ENCODE data around the gene MATK.
"Not testable (repeated sequence)": the region's sequence is repeated elsewhere in the genome, so short reads cannot be mapped to it uniquely, and the experiment has no call there.

MATK gene

GRCh38 chr19:3757705-3758104, 28.5 kb downstream of the MATK start:
- FAIRE-seq; DNase-seq (ENCODE audit: extremely low spot score, insufficient read length, low read depth): not testable (repeated sequence)

- DNase-seq (ENCODE audit: extremely low spot score, insufficient read length, low read depth) (no peak), FAIRE-seq (no peak)
These were observed 32.4 kb downstream of the MATK start for GRCh38 chr19:3753631-3754410.

DNA sequence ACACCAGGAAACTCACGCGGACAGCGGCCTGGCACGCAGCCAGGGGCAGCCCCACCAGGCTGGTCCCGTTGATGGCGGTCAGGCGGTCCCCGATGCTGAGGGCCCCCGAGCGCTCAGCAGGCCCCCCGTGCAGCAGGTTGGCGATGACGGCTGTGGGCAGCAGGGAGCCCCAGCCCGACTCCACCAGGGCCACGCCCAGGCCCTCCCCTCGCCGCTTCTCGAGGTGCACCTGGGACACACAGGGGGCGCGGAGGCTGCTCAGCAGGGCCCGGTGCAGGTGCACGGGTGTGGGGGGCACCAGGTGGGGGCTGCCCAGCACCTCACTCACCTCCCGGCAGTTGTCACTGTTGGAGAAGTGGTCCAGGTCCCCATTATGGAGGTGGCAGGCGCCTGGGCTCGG, 33.7 kb downstream of the MATK start:
- FAIRE-seq (no peak), DNase-seq (ENCODE audit: extremely low spot score, insufficient read length, low read depth) (no peak)

DNA sequence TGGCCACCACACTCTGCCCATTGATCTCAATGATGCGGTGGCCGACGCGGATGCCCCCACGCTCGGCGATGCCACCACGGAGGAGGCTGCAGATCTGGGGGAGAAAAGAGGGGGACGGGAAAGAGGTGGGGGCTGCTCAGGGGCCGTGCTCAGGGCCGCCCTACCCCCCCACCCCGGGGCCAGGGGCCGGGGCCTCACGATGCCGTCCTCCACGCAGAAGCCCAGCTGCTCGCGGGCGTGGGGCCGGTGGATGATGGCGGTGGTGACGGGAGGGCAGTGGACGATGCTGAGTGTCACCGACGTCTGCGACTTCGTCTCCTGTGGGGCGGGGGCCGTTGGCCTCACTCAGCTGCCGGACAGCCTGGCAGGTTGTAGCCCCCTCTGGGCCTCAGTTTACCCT, 34.9 kb downstream of the MATK start:
- FAIRE-seq, result no peak
- no peak for DNase-seq (ENCODE audit: extremely low spot score, insufficient read length, low read depth)

DNA sequence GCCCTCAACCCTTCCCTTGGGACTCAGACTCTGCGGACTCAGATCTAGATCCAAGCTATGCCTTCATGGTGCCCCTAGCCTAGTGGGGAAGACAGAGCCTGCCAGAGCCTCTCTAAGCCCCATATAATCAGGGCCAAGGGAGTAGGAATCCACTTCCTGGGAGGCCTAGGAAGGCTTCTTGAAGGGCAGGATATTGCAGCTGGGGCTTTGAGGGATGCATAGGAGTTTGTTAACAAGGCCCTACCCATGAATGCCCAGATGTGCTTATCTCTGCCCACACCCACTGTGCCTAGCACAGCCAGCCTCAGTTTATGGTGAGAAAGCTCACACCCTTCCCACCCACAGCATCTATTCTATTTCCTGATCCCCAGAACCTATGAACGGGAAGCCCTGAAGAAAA, 36.0 kb downstream of the MATK start:
- FAIRE-seq, result no peak

DNA sequence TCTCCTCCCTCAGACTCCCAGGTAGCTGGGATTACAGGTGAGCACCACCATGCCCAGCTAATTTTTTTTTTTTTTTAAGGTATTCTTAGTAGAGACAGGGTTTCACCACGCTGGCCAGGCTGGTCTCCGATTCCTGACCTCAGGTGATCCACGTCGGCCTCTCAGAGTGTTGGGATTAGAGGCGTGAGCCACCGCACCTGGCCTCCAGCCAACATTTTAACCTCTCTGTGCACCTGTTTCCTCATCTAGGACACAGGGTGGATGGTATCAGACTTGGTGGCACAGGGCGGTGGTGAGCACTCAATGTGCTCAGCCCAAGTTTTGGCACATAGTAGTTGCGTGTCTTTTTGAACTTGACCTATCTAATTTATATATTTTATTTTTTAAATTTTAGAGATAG, 37.2 kb downstream of the MATK start:
- no peak for DNase-seq (ENCODE audit: extremely low spot score, insufficient read length, low read depth)
- no peak for FAIRE-seq

More for the DNA sequence above, 36.0 kb downstream of the MATK start:
- DNase-seq (ENCODE audit: extremely low spot score, insufficient read length, low read depth), result no peak

GRCh38 chr19:3746371-3747056, 39.7 kb downstream of the MATK start:
- DNase-seq (ENCODE audit: extremely low spot score, insufficient read length, low read depth) (no peak), FAIRE-seq (no peak)

- FAIRE-seq (no peak), DNase-seq (ENCODE audit: extremely low spot score, insufficient read length, low read depth) (no peak)
These were observed 40.7 kb downstream of the MATK start for GRCh38 chr19:3745363-3746045.

- DNase-seq (ENCODE audit: extremely low spot score, insufficient read length, low read depth), result no peak
These were observed 42.7 kb downstream of the MATK start for GRCh38 chr19:3743486-3743885.

DNA sequence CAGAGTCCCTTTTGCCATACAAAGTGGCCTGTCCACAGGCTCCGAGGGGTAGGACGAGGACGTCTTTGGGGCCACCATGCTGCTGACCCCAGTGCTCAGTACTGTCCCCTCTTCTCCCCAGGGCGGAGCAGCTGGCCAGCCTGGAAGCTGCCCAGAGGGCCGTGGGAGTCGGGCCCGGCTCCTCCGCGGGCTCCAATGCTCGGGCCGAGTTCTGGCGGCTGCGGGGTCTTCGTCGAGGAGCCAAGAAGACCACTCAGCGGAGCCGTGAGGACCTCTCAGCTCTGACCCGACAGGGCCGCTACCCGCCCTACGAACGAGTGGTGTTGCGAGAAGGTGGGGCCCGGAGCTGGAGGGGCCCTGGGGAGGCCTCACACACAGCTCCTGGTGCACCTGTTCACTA, 45.8 kb downstream of the MATK start:
- FAIRE-seq (no peak), DNase-seq (ENCODE audit: extremely low spot score, insufficient read length, low read depth) (no peak)

More at GRCh38 chr19:3743486-3743885, 42.7 kb downstream of the MATK start:
- FAIRE-seq, result no peak

- FAIRE-seq (no peak), DNase-seq (ENCODE audit: extremely low spot score, insufficient read length, low read depth) (no peak)
These were observed 47.5 kb downstream of the MATK start for GRCh38 chr19:3738477-3739220.

GRCh38 chr19:3737487-3738205, 48.5 kb downstream of the MATK start:
- no peak for DNase-seq (ENCODE audit: extremely low spot score, insufficient read length, low read depth)
- no peak for FAIRE-seq

DNA sequence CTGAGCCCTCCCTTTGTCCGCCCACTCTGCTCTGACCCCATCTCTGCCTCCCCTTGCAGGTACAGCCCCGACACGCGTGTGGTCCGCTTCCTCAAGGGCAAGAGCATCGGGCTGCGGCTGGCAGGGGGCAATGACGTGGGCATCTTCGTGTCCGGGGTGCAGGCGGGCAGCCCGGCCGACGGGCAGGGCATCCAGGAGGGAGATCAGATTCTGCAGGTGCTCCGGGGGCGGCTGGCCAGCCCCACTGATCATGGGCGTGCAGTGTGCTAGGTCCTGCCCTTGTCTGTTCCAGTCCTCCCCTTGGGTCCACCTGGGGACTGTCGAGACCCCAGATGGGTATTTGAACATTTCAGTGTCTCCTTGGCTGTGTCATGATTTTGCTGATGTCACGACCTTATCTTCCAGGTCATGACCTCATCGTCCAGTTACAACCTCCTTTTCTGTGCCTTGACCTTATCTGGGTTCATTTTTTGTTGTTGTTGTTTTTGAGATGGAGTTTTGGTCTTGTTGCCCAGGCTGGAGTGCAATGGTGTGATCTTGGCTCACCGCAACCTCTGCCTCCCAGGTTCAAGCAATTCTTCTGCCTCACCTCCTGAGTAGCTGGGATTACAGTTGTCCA, 50.0 kb downstream of the MATK start:
- FAIRE-seq (no peak), DNase-seq (ENCODE audit: extremely low spot score, insufficient read length, low read depth) (no peak)

DNA sequence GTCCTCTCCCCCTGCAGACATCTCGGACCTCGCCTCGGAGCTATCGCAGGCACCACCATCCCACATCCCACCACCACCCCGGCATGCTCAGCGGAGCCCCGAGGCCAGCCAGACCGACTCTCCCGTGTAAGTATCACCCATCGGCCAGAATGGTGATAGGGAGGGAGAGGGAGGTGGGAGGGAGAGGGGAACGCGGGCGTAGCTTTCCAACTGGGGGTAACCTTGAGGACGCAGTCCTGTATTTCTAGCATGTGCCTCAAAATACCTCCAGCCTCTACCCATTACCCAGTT, 51.9 kb downstream of the MATK start:
- DNase-seq (ENCODE audit: extremely low spot score, insufficient read length, low read depth), result no peak
- no peak for FAIRE-seq

GRCh38 chr19:3733549-3734309, 52.5 kb downstream of the MATK start:
- FAIRE-seq (no peak), DNase-seq (ENCODE audit: extremely low spot score, insufficient read length, low read depth) (no peak)

DNA sequence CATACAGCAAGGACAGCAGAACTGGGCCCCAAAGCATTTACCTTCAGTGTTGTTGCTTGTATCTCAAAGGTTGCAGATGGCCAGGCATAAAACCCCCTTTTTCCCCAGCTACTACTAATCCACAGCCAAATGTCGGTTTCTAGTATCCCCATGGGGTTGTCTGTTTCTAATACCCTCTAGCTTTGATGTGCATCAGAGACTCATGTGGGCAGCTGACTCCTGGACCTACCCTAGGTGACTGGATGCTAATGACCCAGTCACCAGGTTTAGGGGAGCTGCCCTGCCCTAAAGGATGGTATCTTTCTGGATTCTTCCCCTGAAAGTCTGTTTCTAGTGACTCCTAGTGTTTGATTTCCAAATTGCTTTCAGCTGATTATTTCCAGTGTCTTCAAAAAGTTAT, 54.1 kb downstream of the MATK start:
- FAIRE-seq (no peak), DNase-seq (ENCODE audit: extremely low spot score, insufficient read length, low read depth) (no peak)

DNA sequence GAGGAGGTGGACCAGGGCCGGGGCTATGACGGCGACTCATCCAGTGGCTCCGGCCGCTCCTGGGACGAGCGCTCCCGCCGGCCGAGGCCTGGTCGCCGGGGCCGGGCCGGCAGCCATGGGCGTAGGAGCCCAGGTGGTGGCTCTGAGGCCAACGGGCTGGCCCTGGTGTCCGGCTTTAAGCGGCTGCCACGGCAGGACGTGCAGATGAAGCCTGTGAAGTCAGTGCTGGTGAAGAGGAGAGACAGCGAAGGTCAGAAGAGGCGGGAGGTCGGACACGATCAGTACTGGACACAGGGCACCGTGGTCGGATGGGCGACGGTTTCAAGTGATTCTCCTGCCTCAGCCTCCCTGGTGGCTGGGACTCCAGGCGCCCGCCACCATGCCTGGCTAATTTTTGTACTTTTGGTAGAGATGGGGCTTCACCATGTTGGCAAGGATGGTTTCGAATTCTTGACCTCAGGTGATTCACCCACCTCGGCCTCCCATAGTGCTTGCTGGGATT, 55.7 kb downstream of the MATK start:
- DNase-seq (ENCODE audit: extremely low spot score, insufficient read length, low read depth), result no peak
- FAIRE-seq, result no peak
